ENCODE data around the gene MTRFR.

DNA sequence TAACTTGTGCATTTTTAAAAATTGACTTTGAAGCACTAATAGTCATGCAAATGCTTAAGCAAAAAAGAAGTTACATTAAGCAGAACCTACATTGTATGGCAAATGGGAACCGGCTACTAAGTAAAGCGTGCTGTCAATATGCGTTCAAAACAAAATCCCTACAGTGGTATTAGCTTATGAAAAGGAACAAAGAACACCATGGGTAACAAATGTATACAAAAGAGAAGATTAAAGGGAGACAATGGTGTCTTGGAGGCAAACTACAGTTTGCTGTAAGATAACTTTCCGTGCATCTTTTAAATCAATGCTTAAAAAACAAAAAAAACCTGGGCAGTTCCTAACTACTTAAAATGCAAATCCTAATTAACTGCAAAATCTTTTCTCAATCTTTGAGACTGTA lies 28.0 kb downstream of the MTRFR start:
- TF ChIP-seq, protein P1, sequence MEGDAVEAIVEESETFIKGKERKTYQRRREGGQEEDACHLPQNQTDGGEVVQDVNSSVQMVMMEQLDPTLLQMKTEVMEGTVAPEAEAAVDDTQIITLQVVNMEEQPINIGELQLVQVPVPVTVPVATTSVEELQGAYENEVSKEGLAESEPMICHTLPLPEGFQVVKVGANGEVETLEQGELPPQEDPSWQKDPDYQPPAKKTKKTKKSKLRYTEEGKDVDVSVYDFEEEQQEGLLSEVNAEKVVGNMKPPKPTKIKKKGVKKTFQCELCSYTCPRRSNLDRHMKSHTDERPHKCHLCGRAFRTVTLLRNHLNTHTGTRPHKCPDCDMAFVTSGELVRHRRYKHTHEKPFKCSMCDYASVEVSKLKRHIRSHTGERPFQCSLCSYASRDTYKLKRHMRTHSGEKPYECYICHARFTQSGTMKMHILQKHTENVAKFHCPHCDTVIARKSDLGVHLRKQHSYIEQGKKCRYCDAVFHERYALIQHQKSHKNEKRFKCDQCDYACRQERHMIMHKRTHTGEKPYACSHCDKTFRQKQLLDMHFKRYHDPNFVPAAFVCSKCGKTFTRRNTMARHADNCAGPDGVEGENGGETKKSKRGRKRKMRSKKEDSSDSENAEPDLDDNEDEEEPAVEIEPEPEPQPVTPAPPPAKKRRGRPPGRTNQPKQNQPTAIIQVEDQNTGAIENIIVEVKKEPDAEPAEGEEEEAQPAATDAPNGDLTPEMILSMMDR (IDR thresholded peaks at IDR 0.05): no peak
- TF ChIP-seq POLR2A (IDR thresholded peaks at IDR 0.05) (no peak), POLR2AphosphoS5 (IDR thresholded peaks at IDR 0.05) (no peak), EP300 (IDR thresholded peaks at IDR 0.05) (no peak)

Measured in upper lobe of left lung (tissue), 4 donors.